Right atrium auricular region (tissue), 2 donors: ENCODE results near the gene IQGAP2. TPM values are rescaled to one million over a fixed set of nuclear protein-coding genes. Genes with fewer than 3 reads are reported as not detected.

Experiments used
- DNase-seq: peaks from one replicate; pipeline ENCODE4 v3.0.0-alpha.2; 2019; ENCODE audit warnings: low spot score
- H3K27ac ChIP-seq, 2 donors: fragments of 200-600 bp; sonication (generic); 1 replicate in 1 of 2; 2 replicates in 1 of 2; pipeline ENCODE4 v1.5.1; 2016 to 2019
- H3K27me3 ChIP-seq, 2 donors: fragments of 200-600 bp; sonication (generic); one replicate each; pipeline versions ENCODE4 v1.5.1 to v1.6.0; 2017 to 2019
- H3K36me3 ChIP-seq: fragments of 200-600 bp; sonication (generic); one replicate; pipeline ENCODE4 v1.5.1; 2016
- H3K4me1 ChIP-seq, 2 donors: fragments of 200-600 bp; sonication (generic); one replicate each; pipeline versions ENCODE4 v1.5.1 to v1.6.0; 2017 to 2019
- H3K4me3 ChIP-seq, 2 donors: fragments of 200-600 bp; sonication (generic); 1 replicate in 1 of 2; 2 replicates in 1 of 2; pipeline ENCODE4 v1.5.1; 2017 to 2019; ENCODE audit warnings: mild to moderate bottlenecking in 1 of 2, moderate library complexity in 1 of 2
- H3K9me3 ChIP-seq, 2 donors: fragments of 200-600 bp; sonication (generic); one replicate each; pipeline ENCODE4 v1.5.1; 2019
- CTCF ChIP-seq, 2 donors: fragments of 200-600 bp; sonication (generic); IDR thresholded peaks; one replicate each; pipeline ENCODE4 v1.5.1; 2019; ENCODE audit warnings: antibody characterized with exemption in 2 of 2
- total RNA-seq, 2 donors: library from RNA; depleted of rRNA; stranded (reverse); fragments of >200 nt; gene quantifications; one replicate each; pipeline ENCODE4 v1.1.0, GENCODE V29; 2016

Gene IQGAP2
- total RNA-seq, 2 donors from 2014 or later, result 5.4 to 12.3 TPM

- Histone ChIP-seq H3K4me1 (no peaks in the 10 kb centered on the region), H3K36me3 (no peaks in the 10 kb centered on the region), H3K27ac (no peak overlapping the region), H3K27me3 (no peaks in the 10 kb centered on the region), H3K4me3 (no peak overlapping the region), H3K9me3 (no peaks in the 10 kb centered on the region)
- no peak for DNase-seq
- no peak for TF ChIP-seq CTCF (IDR thresholded peaks at IDR 0.05)
Observed at GRCh38 chr5:76483433-76483832, 80.3 kb downstream of the IQGAP2 start.

GRCh38 chr5:76483881-76484280, 80.8 kb downstream of the IQGAP2 start:
- Histone ChIP-seq H3K4me3 (no peak overlapping the region), H3K27me3 (no peaks in the 10 kb centered on the region), H3K27ac (no peak overlapping the region), H3K36me3 (no peaks in the 10 kb centered on the region), H3K9me3 (no peaks in the 10 kb centered on the region), H3K4me1 (no peaks in the 10 kb centered on the region)
- DNase-seq, result no peak
- no peak for TF ChIP-seq CTCF (IDR thresholded peaks at IDR 0.05)

- Histone ChIP-seq H3K36me3 (no peaks in the 10 kb centered on the region), H3K9me3 (no peaks in the 10 kb centered on the region), H3K27ac (no peak overlapping the region), H3K27me3 (no peaks in the 10 kb centered on the region), H3K4me1 (no peaks in the 10 kb centered on the region), H3K4me3 (no peak overlapping the region)
- TF ChIP-seq CTCF (IDR thresholded peaks at IDR 0.05), result no peak
- DNase-seq, result no peak
Observed at GRCh38 chr5:76485511-76485910, 82.4 kb downstream of the IQGAP2 start.

- H3K4me3 ChIP-seq, result no peak overlapping the region
- no peak for TF ChIP-seq CTCF (IDR thresholded peaks at IDR 0.05)
- H3K9me3 ChIP-seq, result no peaks in the 10 kb centered on the region
- no peak overlapping the region for H3K27ac ChIP-seq
- DNase-seq, result no peak
- no peaks in the 10 kb centered on the region for H3K36me3 ChIP-seq
- H3K4me1 ChIP-seq, result no peaks in the 10 kb centered on the region
- no peaks in the 10 kb centered on the region for H3K27me3 ChIP-seq
Observed at GRCh38 chr5:76487386-76487785, 84.3 kb downstream of the IQGAP2 start.

GRCh38 chr5:76487821-76488220, 84.7 kb downstream of the IQGAP2 start:
- no peaks in the 10 kb centered on the region for H3K27me3 ChIP-seq
- no peak for DNase-seq
- H3K27ac ChIP-seq, result no peak overlapping the region
- H3K36me3 ChIP-seq, result no peaks in the 10 kb centered on the region
- TF ChIP-seq CTCF (IDR thresholded peaks at IDR 0.05), result no peak
- H3K9me3 ChIP-seq, result no peaks in the 10 kb centered on the region
- H3K4me1 ChIP-seq, result no peaks in the 10 kb centered on the region
- no peak overlapping the region for H3K4me3 ChIP-seq

GRCh38 chr5:76488969-76489368, 85.9 kb downstream of the IQGAP2 start:
- H3K4me1 ChIP-seq, result no peaks in the 10 kb centered on the region
- H3K27ac ChIP-seq, result no peak overlapping the region
- DNase-seq, result no peak
- no peaks in the 10 kb centered on the region for H3K27me3 ChIP-seq
- H3K4me3 ChIP-seq, result no peak overlapping the region
- H3K9me3 ChIP-seq, result no peaks in the 10 kb centered on the region
- TF ChIP-seq CTCF (IDR thresholded peaks at IDR 0.05), result no peak
- no peaks in the 10 kb centered on the region for H3K36me3 ChIP-seq
